MM.1S (cell line): Measurements from ENCODE around the gene DEPDC7.

ENCODE experiments used
- EZH2 ChIP-seq: fragments of 300-600 bp; sonication (generic); optimal IDR thresholded peaks from 2 replicates; pipeline ENCODE3; 2017; ENCODE audit warnings: low read depth, mild to moderate bottlenecking, antibody characterized with exemption, low read length, mixed read lengths
- EZH2phosphoT487 ChIP-seq: fragments of 300-600 bp; sonication (generic); IDR thresholded peaks from 2 replicates; pipeline ENCODE4 v1.6.1; 2018; ENCODE audit warnings: antibody characterized with exemption, low read length
- TF ChIP-seq, protein P1 (sequence below): fragments of 300-600 bp; sonication (generic); IDR thresholded peaks from 2 replicates; pipeline ENCODE4 v1.5.1; 2016; ENCODE audit warnings: antibody characterized with exemption, low read length, mixed read lengths

DNA sequence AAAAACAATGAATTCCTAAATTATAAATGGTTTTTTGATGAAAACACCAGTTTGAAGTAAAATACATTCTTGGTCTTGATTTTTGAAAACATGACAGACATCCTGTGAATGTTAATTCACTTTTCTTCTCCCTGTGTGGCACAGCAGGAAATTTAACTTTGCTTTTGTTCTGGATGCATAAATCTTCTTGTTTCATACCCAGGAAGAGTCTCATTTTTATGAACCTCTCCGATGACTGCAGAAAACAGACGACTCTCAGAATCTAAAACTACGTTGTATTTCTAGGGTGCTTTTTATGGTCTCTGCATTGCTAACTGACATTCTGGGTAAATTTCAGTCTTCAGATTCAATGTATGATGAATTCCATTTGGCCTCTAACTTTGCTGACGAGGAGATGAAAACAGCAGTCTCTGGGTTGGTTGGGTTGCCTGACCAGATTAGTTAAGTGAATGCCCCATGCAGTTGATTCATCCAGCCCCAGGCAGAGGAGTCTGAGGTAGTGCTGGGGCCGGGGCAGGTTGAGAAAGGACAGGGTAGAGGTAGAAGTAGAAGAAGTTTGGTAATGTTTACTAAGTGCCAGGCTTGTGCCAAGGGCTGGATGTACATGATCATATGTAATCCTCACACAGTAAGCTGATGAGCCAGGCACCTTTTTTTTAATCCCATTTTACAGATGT, 43.8 kb downstream of the DEPDC7 start:
- TF ChIP-seq, protein P1, sequence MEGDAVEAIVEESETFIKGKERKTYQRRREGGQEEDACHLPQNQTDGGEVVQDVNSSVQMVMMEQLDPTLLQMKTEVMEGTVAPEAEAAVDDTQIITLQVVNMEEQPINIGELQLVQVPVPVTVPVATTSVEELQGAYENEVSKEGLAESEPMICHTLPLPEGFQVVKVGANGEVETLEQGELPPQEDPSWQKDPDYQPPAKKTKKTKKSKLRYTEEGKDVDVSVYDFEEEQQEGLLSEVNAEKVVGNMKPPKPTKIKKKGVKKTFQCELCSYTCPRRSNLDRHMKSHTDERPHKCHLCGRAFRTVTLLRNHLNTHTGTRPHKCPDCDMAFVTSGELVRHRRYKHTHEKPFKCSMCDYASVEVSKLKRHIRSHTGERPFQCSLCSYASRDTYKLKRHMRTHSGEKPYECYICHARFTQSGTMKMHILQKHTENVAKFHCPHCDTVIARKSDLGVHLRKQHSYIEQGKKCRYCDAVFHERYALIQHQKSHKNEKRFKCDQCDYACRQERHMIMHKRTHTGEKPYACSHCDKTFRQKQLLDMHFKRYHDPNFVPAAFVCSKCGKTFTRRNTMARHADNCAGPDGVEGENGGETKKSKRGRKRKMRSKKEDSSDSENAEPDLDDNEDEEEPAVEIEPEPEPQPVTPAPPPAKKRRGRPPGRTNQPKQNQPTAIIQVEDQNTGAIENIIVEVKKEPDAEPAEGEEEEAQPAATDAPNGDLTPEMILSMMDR = no peak
- no peak for TF ChIP-seq EZH2phosphoT487
- TF ChIP-seq EZH2 = no peak
